HL-60/S4 treated with retinoic acid at 250 ng/mL for 4 days and 3 days (cell line): Measurements from ENCODE around the gene ZFPM1.

Experiments
- in situ Hi-C: fragments of 300-500 bp; cut with MboI; formaldehyde crosslinking; loops from 2 replicates; pipeline ENCODE4 v1.7.0; 2022; ENCODE audit warnings: low sequenced_read_pairs

The ZFPM1 gene

DNA sequence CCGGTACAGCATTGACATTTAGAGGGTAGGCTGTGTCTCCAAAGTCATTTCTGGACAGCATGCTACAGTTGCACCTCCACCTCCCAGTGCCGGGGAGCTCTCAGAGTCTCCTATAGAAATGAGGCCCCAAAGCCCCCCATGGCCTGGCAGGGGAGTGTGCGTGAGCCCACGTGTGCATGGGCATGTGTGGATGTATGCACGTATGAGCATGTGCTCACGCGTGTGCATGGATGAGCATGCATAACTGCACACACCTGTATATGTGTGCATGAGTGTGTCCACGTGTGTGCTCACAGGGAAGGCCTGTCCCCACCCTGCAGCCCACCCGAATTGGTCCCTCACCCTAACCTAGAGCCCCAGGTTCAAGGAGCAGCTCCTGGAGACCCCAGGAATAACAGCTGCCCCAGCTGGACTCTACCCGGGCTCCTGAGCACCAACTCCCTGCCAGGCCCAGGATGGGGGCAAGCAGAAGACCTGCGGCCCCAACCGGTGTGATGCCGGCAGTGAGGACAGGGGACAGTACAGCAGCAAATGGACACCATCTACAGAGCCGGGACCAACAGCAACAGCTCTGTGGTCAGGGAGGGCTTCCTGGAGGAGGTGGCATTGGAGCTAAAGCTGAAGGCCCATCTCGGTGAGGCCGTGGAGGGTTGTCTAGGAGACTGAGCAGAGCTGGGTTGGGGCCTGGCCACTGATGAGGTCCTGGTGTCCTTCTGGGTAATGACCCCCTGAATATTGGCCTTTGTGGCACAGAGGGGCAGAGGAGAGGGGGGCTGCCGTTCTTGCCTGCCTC, 35.2 kb upstream of the ZFPM1 start:
- in situ Hi-C loops = no loop called here

DNA sequence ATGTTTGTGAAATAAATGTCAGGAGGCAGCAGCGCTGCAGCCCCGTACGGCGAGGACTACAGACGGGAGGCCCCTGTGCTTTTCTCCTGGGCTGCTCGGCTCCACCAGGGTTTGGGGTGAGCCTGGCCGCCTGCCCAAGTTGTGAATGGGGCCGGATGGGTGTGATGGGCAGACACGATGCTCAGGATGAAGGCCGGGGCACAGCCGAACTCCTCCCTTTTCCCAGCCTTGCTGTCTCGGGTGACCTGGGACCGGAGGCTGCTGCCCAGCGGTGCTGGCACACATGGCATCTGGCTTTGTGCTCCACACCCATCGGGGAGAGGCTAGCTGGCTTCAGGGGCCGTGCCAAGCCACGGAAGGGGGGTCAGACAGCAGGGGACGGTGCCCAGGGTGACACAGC, 34.2 kb upstream of the ZFPM1 start:
- in situ Hi-C loops = no loop called here

GRCh38 chr16:88419790-88420189, 33.3 kb upstream of the ZFPM1 start:
- in situ Hi-C loops = no loop called here

DNA sequence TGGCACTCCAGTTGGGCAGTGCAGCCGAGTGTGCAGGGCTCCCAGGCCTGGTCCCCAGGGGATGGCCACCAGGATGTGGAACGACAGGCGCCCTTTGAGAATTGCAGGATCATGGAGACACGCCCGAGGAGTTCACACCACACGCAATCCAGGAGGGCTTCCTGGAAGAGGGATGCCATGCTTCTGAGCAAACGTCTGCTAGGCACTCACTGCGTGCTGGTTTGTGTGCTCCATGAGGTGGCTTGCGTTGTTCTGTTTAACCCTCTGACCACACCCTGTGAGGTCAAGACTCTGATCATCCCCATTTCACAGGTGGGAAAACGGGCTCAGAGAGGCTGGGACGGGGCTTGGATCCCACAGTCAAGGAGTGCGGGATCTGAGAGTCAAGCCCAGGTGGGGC, 32.6 kb upstream of the ZFPM1 start:
- in situ Hi-C loops = no loop called here

GRCh38 chr16:88421301-88421700, 31.8 kb upstream of the ZFPM1 start:
- in situ Hi-C loops = no loop called here

- in situ Hi-C loops = no loop called here
Measured at GRCh38 chr16:88421871-88422433, 31.1 kb upstream of the ZFPM1 start.

GRCh38 chr16:88422733-88423447, 30.2 kb upstream of the ZFPM1 start:
- in situ Hi-C loops = no loop called here

GRCh38 chr16:88423448-88423850, 29.6 kb upstream of the ZFPM1 start:
- in situ Hi-C loops = no loop called here

GRCh38 chr16:88424587-88425235, 28.4 kb upstream of the ZFPM1 start:
- in situ Hi-C loops = no loop called here

DNA sequence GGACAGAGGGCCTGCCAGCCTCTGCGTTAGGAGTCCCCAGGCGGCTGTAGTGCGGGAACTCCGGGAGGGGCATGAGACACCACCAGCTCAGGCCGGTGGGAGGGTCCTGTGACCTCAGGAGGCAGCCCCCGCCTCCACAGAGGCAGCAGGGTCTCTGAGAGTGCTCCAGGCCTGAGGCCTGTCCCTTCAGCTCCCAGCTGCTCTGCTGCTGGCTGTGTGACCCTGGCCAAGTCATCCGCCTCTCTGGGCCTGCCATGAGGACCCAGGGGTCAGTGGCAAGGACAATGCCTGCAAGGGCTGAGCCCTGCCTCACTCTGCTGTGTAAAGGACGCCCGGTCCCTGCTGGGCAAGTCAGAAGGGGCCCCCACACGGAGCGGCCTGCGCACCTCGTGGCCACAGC, 27.1 kb upstream of the ZFPM1 start:
- in situ Hi-C loops = no loop called here

GRCh38 chr16:88427376-88427775, 25.7 kb upstream of the ZFPM1 start:
- in situ Hi-C loops = no loop called here

GRCh38 chr16:88428156-88428555, 24.9 kb upstream of the ZFPM1 start:
- in situ Hi-C loops = no loop called here

GRCh38 chr16:88428616-88429386, 24.3 kb upstream of the ZFPM1 start:
- in situ Hi-C loops = no loop called here

GRCh38 chr16:88429387-88430184, 23.5 kb upstream of the ZFPM1 start:
- in situ Hi-C loops = no loop called here

DNA sequence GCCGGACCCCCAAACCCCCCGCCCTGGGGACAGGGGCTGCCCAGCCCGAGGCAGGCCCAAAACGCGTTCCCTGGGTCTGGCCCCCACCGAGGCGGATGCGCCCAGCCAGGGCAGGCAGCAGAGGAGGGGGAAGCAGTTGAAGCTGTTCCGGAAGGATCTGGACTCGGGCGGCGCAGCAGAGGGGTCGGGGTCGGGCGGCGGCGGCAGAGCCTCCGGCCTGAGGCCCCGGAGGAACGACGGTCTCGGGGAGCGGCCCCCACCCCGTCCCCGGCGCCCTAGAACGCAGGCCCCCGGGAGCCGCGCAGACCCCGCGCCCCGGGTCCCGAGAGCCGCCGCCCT, 22.9 kb upstream of the ZFPM1 start:
- in situ Hi-C loops = no loop called here

GRCh38 chr16:88430524-88431446, 22.3 kb upstream of the ZFPM1 start:
- in situ Hi-C loops = no loop called here

DNA sequence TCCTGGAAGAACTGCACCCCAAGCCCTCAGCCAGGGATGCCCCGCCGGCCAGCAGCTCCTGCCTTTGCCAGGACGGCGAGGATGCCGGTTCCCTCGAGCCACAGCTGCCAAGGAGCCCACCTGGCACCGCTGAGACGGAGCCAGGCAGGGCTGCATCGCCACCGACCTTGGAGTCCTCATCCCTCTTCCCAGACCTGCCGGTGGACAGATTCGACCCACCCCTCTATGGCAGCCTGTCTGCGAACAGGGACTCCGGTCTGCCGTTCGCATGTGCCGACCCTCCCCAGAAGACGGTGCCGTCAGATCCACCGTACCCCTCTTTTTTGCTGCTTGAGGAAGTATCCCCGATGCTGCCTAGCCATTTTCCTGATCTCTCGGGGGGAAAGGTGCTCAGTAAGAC, 21.4 kb upstream of the ZFPM1 start:
- in situ Hi-C loops = no loop called here

- in situ Hi-C loops = no loop called here
Measured at GRCh38 chr16:88432174-88432573, 20.9 kb upstream of the ZFPM1 start.

GRCh38 chr16:88432753-88433152, 20.3 kb upstream of the ZFPM1 start:
- in situ Hi-C loops = no loop called here
